ENCODE data around the gene ENAH. TPM values are rescaled to one million over a fixed set of nuclear protein-coding genes. Genes with fewer than 3 reads are reported as not detected.

ENAH gene
- total RNA-seq, 1 experiment from 2014 or later: 100 TPM

GRCh38 chr1:225580238-225581099 is 72.5 kb downstream of the ENAH start:
- Histone ChIP-seq H3K9me3 (ENCODE audit: control insufficient read depth in 1 of 2, insufficient read depth in 1 of 2, low read depth in 1 of 2, low read length in 2 of 2) (no peaks in the 10 kb centered on the region), H3K9ac (ENCODE audit: low read length) (no peak overlapping the region), H3K4me1 (ENCODE audit: control insufficient read depth in 1 of 2, insufficient read depth in 2 of 2, low read length in 2 of 2) (peaks cover 0 to 3% of the 10 kb centered on the region in 2 experiments; a peak in 2 of 4 replicates), H3K36me3 (ENCODE audit: control insufficient read depth in 1 of 2, insufficient read depth in 2 of 2, low read length in 2 of 2) (no peaks in the 10 kb centered on the region), H4K20me1 (ENCODE audit: insufficient read depth) (peaks cover 8% of the 10 kb centered on the region; the same call in 1 of the 2 replicates), H3K4me3 (replicated peaks in 1 of 2; ENCODE audit: low read depth in 1 of 2, low read length in 2 of 2) (no peak overlapping the region), H3K27ac (ENCODE audit: low read depth, low read length) (no peak overlapping the region), H3K4me2 (ENCODE audit: low read length) (no peak overlapping the region), H3K9me2 (ENCODE audit: insufficient read depth) (no peaks in the 10 kb centered on the region), H2AFZ (ENCODE audit: low read depth, low read length, poor library complexity, severe bottlenecking) (no peak overlapping the region), H3K27me3 (ENCODE audit: insufficient read depth, low read length) (no peaks in the 10 kb centered on the region), H3K79me2 (ENCODE audit: insufficient read depth, low read length) (peaks cover 72% of the 10 kb centered on the region)
- intact Hi-C loops (cut with micrococcal nuclease): no loop called here
- ATAC-seq: no peak
- no TSS peak for BruUV-seq (replicated peaks)
- ChIA-PET CTCF (interaction anchor here (1.0 kb wide), 1 partner anchor 23 kb away, joined by 3 read pairs; no protein-coding TSS in a partner anchor), POLR2A (no interaction called here), RAD21 (ENCODE audit: low non-redundant PET in 1 of 2, low total read pairs in 2 of 2, uncharacterized antibody in 2 of 2, unreplicated experiment in 2 of 2) (no interaction called here)
- TF ChIP-seq SP1 (IDR thresholded peaks at IDR 0.05; ENCODE audit: low read depth) (no peak), EGR1 (IDR thresholded peaks at IDR 0.05; ENCODE audit: low read depth) (no peak), EZH2phosphoT487 (IDR thresholded peaks at IDR 0.05; ENCODE audit: borderline replicate concordance) (no peak), SIN3A (IDR thresholded peaks at IDR 0.05; ENCODE audit: low read depth) (no peak), POLR2AphosphoS5 (IDR thresholded peaks at IDR 0.05; ENCODE audit: low read depth, low read length) (no peak), ATF3 (IDR thresholded peaks at IDR 0.05) (no peak), CEBPB (IDR thresholded peaks at IDR 0.05; ENCODE audit: low read depth) (no peak), TCF7L2 (IDR thresholded peaks at IDR 0.05; ENCODE audit: borderline replicate concordance, extremely low read depth, insufficient read depth, insufficient read length) (no peak), RAD21 (IDR thresholded peaks at IDR 0.05; ENCODE audit: low read depth) (no peak), JUND (IDR thresholded peaks at IDR 0.05) (no peak), ZFX (IDR thresholded peaks at IDR 0.05) (no peak), FOSL1 (IDR thresholded peaks at IDR 0.05; ENCODE audit: low read depth) (no peak), CBX3 (IDR thresholded peaks at IDR 0.05; ENCODE audit: low read depth) (no peak), YY1 (IDR thresholded peaks at IDR 0.05; ENCODE audit: extremely low read depth, insufficient replicate concordance, low read depth, low read length) (no peak), EZH2 (IDR thresholded peaks at IDR 0.05) (no peak), ELF1 (IDR thresholded peaks at IDR 0.05; ENCODE audit: borderline replicate concordance, low read depth) (no peak), ZNF274 (IDR thresholded peaks at IDR 0.05; ENCODE audit: low read depth, low read length) (no peak)
- TF ChIP-seq, protein P1, sequence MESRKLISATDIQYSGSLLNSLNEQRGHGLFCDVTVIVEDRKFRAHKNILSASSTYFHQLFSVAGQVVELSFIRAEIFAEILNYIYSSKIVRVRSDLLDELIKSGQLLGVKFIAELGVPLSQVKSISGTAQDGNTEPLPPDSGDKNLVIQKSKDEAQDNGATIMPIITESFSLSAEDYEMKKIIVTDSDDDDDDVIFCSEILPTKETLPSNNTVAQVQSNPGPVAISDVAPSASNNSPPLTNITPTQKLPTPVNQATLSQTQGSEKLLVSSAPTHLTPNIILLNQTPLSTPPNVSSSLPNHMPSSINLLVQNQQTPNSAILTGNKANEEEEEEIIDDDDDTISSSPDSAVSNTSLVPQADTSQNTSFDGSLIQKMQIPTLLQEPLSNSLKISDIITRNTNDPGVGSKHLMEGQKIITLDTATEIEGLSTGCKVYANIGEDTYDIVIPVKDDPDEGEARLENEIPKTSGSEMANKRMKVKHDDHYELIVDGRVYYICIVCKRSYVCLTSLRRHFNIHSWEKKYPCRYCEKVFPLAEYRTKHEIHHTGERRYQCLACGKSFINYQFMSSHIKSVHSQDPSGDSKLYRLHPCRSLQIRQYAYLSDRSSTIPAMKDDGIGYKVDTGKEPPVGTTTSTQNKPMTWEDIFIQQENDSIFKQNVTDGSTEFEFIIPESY (IDR thresholded peaks at IDR 0.05; ENCODE audit: extremely low read depth, insufficient replicate concordance, low read length): no peak
- DNase-seq (ENCODE audit: low read depth, low spot score): no peak
